GM12872 (cell line): ENCODE data around the gene CYBRD1.

Experiments
- CTCF ChIP-seq: IDR thresholded peaks from 3 replicates; pipeline ENCODE4 v1.5.1; 2011; ENCODE audit warnings: low read depth, mild to moderate bottlenecking, low read length, moderate library complexity; ENCODE audit not compliant: insufficient read depth

The CYBRD1 gene

GRCh38 chr2:171531291-171531690, 9.0 kb downstream of the CYBRD1 start:
- no peak for TF ChIP-seq CTCF

- no peak for TF ChIP-seq CTCF
Measured at GRCh38 chr2:171531836-171532450, 9.7 kb downstream of the CYBRD1 start.

GRCh38 chr2:171533331-171533730, 11.1 kb downstream of the CYBRD1 start:
- TF ChIP-seq CTCF = no peak

GRCh38 chr2:171540437-171540836, 18.2 kb downstream of the CYBRD1 start:
- no peak for TF ChIP-seq CTCF

GRCh38 chr2:171541202-171541887, 19.1 kb downstream of the CYBRD1 start:
- peak; percentile 70 for TF ChIP-seq CTCF

GRCh38 chr2:171545086-171545485, 22.8 kb downstream of the CYBRD1 start:
- no peak for TF ChIP-seq CTCF

GRCh38 chr2:171547256-171547655, 25.0 kb downstream of the CYBRD1 start:
- no peak for TF ChIP-seq CTCF
